NOMO-1 treated with DMSO at 0.1 percent for 48 hours (cell line): ENCODE measurements around the gene ATP6V0D1.
"Not testable (repeated sequence)": the region's sequence is repeated elsewhere in the genome, so short reads cannot be mapped to it uniquely, and the experiment has no call there.

ENCODE experiments used
- DNase-seq: peaks from one replicate; lab custom pipeline; 2025; ENCODE audit not compliant: unreplicated experiment; lab: John Stamatoyannopoulos, UW

ATP6V0D1 gene

DNA sequence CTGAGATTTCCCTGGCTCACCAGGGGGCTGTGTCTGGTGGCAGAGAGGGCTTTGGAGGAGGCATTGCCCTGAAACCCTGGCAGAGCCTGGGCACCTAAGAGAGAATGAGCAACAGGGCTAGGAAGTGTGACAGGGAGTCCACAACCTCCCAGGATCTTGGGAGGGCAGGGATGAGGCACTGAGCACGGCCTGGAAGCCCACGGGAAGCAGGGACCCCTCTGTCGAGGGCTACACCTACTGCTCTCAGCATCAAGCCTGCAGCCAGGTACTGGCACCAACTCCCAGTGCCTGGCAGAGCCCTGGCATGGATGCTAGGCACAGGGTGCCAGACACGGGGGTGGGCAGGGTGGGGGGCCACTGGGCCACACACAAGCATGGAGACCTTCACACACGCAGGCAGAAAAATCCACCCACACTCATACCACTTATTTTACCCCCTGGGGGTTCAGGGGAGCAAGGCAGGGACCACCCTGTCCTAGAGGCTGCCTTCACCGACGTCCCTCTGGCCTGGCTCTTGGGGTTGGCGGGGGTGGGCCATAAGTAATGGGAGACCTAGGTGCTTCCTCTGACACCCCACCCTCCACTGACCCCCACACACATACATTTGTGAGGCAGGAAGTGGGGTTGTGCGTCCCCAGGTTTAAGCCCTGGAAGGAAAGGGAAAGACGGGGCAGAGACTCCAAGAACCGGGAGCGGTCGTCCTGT is 51.0 kb downstream of the ATP6V0D1 start:
- DNase-seq, result no peak

- no peak for DNase-seq
Observed at GRCh38 chr16:67429053-67429798, 51.7 kb downstream of the ATP6V0D1 start.

DNA sequence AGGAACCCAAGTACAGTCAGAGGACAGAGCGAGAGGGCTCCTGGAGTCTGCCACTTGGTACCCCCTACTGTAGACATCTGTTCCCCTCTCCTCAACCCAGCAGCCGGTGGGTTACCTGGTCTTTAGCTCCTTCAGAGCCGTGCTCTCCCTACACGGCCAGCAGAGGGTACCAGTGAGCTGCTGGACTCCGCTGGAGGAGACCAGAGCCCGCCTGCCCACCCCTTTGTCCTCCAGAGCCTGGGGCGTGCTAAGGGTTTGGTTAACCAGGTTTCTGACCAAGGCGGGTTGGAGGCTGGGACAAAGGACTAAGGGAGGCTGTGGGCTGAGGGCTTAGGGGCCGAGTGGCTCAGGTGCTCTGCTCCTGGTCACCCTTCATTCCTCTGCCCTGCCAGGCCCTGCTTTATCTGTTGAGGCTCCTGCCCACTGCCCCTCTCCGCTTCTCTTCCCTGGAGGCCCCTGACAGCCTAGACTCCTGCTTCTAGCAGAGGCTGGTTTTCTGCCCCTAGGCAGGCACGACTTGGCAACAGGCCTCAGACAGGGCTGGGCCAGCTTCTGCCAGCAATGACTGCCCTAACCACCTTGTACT is 52.7 kb downstream of the ATP6V0D1 start:
- peak; percentile 55 for DNase-seq

- no peak for DNase-seq
Observed at GRCh38 chr16:67426950-67427349, 54.0 kb downstream of the ATP6V0D1 start.

DNA sequence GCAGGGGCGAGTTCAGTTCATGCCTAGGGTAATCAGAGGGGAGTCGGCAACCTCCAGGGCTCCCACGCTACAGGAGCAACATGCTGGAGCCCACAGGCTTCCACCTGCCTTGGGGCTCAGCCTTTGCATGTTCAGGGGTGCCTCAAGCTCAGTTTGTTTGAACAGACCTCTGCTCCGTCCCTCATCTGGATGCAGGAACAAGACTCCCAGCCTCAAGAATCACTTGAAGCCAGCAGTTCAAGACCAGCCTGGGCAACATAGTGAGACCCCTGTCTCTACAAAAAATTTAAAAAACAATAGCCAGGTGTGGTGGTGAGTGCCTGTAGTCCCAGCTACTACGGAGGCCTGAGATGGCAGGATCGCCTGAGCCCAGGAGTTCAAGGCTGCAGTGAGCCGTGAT is 54.9 kb downstream of the ATP6V0D1 start:
- DNase-seq, result no peak

GRCh38 chr16:67425580-67425979 is 55.4 kb downstream of the ATP6V0D1 start:
- DNase-seq, result no peak

GRCh38 chr16:67425061-67425460 is 55.9 kb downstream of the ATP6V0D1 start:
- no peak for DNase-seq

- DNase-seq, result no peak
Observed at GRCh38 chr16:67424261-67424615, 56.7 kb downstream of the ATP6V0D1 start.

DNA sequence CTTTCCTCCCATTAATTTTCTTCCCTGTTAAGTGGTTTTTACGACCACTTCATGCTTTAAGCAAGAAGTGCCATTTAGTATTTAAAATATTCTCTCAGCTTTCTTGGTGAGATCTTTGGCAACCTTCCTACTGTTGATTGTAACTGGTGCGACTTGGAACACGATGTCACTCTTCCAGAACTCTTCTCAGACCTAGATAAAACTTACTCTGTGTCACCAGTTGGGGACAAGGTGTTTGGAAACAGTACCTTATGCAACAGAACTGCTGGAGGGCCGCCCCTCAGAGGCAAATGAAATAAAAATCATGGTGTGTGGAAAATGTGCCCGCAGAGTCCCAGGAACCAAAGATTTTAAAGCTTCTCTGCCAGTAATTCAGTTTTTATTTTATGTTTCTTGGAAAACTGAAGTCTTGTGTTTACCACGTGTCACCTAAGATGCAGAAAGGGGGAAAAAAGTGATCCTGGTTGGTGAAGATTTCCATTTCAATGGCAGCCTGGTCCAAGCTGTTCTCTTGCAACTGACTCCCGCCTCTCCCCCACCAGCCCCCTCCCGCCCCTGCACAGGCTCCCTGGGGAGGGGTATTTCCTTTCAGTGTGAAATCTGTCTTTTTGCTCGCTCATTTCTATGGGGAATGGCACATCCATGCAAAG is 57.2 kb downstream of the ATP6V0D1 start:
- DNase-seq, result no peak

DNA sequence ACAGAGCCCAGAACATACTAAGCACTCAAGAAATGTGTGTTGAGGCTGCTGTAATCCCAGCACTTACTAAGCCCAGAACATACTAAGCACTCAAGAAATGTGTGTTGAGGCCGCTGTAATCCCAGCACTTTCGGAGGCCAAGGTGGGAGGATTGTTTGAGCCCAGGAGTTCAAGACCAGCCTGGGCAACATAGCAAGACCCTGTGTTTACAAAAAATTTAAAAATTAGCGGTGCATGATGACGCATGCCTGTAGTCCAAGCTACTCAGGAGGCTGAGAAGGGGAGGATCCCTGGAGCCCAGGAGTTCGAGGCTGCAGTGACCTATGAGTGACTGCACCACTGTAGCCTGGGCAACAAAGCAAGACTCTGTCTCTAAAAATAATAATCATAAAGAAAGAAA is 57.9 kb downstream of the ATP6V0D1 start:
- DNase-seq, result no peak

DNA sequence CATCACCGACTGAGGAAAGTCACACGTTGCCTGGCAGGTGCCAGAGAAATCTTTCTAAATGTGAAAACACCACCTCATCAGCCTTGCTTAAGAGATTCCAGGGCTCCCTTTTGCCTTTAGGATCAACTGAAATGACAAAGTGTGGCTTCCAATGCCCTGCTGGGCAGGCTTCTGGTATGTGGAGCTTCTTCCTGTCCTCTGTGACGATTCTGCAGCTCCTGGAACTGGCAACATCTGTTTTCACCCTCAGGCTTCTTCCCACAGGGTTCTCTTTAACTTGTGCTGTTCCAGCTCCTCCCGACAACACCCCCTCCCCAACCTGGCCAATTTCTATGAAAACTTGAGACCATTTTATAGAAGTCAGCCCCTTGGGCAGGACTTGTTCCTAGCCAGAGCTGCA is 59.9 kb downstream of the ATP6V0D1 start:
- no peak for DNase-seq

DNA sequence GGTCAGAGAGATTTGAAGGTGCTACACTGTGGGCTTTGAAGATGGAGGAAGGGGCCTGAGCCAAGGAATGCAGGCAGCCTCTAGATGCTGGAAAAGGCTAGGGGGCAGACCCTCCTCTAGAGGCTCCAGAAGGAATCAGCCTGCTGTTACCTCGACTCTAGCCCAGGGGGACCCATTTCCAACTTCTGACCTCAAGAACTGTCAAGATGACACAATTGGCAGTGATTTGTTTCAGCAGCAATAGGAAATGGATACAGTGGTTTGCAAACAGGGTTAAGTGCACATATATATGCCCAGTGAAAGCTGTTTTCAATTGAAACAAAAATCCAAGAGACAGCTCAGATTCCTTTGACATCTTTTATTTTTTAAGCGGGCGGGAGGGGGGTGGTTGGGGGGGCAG is 61.0 kb downstream of the ATP6V0D1 start:
- DNase-seq, result no peak

- DNase-seq, result no peak
Observed at GRCh38 chr16:67419502-67419901, 61.5 kb downstream of the ATP6V0D1 start.

DNA sequence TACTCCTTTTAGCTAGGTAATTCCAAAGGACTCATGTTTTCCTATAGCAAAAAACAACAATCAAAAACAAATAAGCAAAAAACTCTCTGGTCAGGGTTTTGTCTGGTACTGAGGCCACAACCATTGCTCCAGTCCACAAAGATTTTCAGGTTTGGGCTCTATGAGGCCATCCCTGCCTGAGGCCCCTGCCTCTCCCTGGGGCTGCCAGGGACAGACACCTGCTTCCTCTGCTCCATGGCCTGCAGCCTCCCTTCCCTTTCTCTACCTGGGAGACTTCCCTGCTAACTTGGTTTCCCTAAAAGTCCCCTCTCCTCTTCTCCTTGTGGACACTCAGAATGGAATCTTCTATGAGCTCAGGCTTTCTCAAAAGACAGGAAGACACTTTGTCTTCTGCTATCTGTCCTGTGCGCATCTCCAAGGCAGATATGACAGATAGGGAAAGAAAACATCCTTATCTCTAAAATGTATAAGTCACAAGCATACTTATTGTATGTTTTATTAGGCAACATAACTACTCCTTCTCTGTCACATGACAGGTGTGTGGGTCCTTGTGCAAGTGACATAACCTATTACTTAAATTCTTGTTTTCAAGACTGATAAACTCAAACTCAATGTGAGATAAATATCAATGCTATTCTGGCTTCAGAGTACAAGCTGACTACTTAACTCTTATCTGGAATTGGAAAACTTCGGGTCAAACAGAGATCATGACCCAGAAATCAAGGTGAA is 63.5 kb downstream of the ATP6V0D1 start:
- no peak for DNase-seq

DNA sequence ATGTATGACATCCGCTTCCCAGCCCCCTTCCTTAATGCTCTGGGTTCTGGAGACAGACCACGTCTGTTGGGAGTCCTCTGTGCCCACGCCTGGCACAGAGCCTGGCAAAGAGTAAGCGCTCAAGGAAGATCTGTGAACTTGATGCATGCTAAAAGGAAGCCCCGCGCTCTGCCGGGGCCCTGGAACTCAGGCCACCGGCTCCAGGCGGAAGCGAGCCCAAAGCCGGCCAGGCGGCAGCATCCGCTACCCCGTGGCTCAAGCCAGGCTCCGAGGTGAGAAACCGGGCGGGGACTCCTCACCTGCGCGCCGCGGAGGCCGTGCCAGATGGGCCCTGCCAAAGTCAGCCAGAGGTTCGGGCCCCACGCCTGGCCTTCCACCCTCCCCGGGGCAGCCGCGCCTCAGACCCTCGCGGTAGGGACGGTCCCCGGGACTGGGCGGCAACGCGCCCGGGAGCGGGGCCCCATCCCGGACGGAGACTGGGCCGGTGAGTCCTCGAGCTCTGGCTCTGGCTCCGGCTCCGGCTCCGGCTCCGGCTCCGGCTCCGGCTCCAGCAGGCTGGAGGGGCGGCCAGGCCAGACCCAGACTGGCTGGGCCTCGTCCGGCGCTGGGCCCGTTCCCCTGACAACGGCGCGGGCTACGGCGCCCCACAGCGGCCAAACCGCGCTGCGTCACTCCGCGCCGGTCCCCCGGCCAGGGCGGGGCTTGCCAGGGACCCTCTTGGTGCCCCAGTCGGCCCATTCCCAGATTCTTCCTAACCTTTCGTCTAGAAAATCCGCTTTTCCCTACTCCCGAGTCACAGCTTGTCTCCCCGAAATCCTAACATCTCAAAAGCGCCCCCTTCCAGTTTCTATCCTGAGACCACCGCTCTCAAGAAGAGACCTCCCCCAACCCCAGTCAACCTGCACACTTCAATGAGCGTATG is 64.8 kb downstream of the ATP6V0D1 start, which contains the start of gene ZDHHC1:
Gene ZDHHC1 (minus strand): TSS at position 606 of the 922 bp plus-strand sequence. CDS start 8,702 bp downstream, outside the sequence.
- peak; percentile 15 for DNase-seq

- not testable (repeated sequence) for DNase-seq
Observed at GRCh38 chr16:67415421-67415820, 65.5 kb downstream of the ATP6V0D1 start.

GRCh38 chr16:67413978-67414911 is 66.7 kb downstream of the ATP6V0D1 start:
- DNase-seq, result no peak

DNA sequence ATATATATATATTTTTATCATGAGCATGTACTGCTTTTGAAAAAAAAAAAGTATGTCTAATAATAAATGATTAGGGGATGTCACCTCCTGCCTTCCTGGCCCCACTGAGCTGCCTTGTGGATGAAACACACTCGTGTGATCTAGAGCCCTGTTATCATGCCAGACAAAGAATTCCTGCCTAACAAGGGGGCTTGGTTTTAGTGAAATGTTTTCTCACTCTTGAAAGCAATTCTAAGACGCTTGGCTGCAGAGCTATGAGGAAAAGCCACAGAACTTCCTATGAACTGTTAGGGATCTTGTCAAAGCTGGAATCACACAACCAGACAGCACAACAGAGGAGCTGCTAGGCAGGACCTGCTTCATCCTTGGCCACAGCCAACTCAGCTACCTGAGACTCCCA is 68.7 kb downstream of the ATP6V0D1 start:
- no peak for DNase-seq

DNA sequence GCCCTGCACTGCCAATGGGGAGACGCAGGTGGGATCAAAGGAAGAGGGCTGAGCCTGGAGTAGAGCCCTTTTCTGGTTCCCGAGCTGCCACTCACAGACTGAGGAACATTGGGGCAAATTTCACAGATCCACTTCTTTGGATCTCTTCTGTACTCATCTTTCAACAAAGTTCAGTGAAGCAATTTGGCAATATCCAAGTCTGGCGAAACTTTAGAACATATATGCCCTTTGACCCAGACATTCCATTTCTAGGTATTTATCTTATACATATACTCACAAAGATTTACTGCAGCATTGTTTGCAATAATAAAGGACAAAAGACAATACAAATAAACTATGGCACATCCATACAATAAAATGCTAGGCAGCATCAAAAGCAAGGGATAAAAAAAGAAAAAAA is 69.6 kb downstream of the ATP6V0D1 start:
- DNase-seq, result no peak
